Activated CD4-positive, alpha-beta T cell treated with anti-CD3 and anti-CD28 coated beads, Interleukin-2, Interleukin-4, amounts not matched to agents 100 ng/mL and 50 ng/mL, durations not matched to agents 16 hours and 8 hours (primary cell): ENCODE data around the gene FNBP1L.
"Not testable (repeated sequence)": the region's sequence is repeated elsewhere in the genome, so short reads cannot be mapped to it uniquely, and the experiment has no call there.

Experiments
- DNase-seq: peaks from one replicate; pipeline ENCODE4 v3.0.0-alpha.2; 2020; ENCODE audit warnings: low spot score

Gene FNBP1L

DNA sequence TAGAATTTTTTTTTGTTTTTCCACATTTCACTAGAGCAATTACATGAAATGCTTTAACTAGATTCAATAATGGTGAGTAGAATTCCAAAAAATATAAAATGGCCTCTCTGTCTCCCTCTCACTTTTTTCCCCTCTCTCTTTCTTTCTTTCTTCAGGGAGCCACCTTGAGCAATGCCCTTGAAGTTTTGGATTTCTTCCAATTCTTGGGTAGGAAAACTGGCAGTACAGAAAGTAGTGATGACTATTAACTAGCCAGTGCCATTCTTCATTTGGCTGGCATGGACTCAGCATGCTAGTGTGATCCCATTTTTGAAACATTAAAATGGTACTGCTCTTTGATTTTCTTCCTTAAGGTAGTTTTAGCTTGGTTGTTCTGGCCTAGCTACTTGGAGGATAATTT, 4.5 kb upstream of the FNBP1L start:
- DNase-seq, result no peak

- DNase-seq, result no peak
Observed at GRCh38 chr1:93446837-93447451, 974 bp upstream of the FNBP1L start.

GRCh38 chr1:93448292-93448982, 519 bp downstream of the FNBP1L start:
- no peak for DNase-seq

GRCh38 chr1:93448983-93449804, 1.3 kb downstream of the FNBP1L start:
- DNase-seq, result no peak

- no peak for DNase-seq
Observed at GRCh38 chr1:93450321-93450720, 2.4 kb downstream of the FNBP1L start.

- DNase-seq, result no peak
Observed at GRCh38 chr1:93453911-93454310, 6.0 kb downstream of the FNBP1L start.

DNA sequence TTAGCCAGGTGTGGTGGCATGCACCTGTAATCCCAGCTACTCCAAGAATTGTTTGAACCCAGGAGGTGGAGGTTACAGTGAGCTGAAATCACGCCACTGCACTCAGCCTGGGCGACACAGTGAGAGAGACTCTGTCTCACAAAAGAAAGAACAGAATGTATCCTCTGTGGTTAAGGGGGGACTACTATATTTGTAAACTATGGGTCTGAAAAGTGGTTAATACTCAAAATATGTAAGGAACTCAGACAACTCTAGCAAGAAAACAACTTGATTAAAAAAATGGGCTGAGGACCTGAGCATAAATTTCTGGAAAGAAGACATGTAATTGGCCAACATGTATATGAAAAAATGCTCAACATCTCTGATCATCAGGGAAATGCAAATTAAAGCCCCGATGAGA, 11.2 kb downstream of the FNBP1L start:
- no peak for DNase-seq

DNA sequence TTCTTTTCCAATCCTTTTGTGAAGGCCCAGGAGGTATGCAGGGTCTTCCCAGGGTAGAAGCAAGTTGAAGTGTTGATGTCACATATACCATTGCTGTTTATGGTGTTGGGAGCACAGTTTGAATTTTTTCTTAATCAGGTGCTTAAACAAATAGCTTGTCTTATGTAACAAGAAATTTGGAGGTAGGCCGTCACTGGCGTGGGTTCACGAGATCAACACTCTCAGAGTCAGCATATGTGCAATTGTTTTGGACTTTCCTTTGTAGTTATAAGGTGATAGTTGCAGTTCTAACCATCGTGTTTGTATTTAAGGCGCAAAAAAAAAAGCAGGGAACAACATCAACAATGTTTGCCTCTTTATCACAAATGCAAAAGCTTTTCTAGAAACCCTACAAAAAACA, 13.3 kb downstream of the FNBP1L start:
- DNase-seq, result no peak

DNA sequence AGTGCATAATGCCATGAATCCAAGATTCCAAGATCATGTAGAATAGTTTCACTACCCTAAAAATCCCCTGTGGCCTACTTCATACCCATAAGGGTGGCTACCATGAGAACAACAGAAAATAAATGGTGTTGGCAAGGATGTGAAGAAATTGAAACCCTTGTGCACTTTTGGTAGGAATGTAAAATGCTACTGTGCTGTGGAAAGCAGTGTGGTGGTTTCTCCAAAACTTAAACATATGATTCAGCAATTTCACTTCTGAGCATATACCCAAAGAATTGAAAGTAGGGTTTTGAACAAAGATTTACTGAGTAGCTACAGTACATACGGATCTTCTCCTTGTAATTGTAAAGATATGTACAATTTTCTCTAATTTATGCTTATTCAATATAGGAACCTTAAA, 16.0 kb downstream of the FNBP1L start:
- no peak for DNase-seq

GRCh38 chr1:93465371-93466082, 17.6 kb downstream of the FNBP1L start:
- DNase-seq, result not testable (repeated sequence)

GRCh38 chr1:93467606-93468005, 19.7 kb downstream of the FNBP1L start:
- DNase-seq, result no peak

DNA sequence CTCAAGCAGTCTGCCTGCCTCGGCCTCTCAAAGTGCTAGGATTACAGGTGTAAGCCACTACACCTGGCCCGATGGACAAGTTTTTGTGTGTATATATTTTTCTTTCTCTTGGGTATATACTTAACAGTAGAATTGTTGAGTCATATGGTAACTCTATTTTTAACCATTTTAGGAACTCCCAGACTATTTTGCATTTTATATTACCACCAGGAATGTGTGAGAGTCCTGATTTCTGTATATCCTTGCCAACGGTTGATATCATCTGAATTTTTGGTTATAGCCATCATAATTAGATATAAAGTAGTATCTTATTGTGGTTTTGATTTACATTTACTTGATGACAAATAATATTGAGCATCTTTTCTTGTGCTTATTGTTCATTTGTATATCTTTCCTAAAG, 20.7 kb downstream of the FNBP1L start:
- no peak for DNase-seq

- DNase-seq, result not testable (repeated sequence)
Observed at GRCh38 chr1:93469223-93469622, 21.3 kb downstream of the FNBP1L start.

DNA sequence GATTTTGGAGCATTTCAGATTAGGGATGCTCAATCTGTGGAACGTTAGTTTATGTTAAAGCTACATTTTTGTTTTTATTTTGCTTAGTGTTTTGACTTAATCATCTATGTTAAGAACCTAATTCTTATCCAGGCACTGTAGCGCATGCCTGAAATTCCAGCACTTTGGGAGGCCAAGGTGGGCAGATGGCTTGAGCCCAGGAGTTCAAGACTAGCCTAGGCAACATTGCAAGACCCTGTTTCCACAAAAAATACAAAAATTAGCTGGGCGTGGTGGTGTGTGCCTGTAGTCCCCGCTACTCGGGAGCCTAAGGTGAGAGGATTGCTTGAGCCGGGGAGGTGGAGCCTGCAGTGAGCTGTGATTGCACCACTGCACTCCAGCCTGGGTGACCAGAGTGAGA, 23.4 kb downstream of the FNBP1L start:
- DNase-seq, result no peak

- DNase-seq, result no peak
Observed at GRCh38 chr1:93471911-93472310, 24.0 kb downstream of the FNBP1L start.

- no peak for DNase-seq
Observed at GRCh38 chr1:93474321-93474720, 26.4 kb downstream of the FNBP1L start.

DNA sequence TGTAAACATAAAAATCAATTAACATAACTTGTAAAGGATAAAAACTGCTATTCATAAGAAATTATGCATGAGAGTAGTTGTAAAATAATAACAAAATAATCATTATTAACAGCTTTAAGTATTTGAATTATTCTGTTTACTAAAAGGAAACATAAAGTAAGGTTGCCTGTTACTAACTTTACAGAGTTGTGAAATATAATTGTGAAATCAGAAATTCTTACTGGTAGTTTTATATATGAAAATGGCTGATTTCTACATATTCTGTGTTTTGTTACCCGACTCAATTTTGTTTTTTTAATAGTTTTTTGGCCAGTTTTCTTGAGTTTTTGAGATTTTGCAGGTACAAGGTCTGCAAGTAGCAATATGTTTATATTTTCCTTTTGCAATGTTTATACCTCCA, 27.8 kb downstream of the FNBP1L start:
- DNase-seq, result no peak

DNA sequence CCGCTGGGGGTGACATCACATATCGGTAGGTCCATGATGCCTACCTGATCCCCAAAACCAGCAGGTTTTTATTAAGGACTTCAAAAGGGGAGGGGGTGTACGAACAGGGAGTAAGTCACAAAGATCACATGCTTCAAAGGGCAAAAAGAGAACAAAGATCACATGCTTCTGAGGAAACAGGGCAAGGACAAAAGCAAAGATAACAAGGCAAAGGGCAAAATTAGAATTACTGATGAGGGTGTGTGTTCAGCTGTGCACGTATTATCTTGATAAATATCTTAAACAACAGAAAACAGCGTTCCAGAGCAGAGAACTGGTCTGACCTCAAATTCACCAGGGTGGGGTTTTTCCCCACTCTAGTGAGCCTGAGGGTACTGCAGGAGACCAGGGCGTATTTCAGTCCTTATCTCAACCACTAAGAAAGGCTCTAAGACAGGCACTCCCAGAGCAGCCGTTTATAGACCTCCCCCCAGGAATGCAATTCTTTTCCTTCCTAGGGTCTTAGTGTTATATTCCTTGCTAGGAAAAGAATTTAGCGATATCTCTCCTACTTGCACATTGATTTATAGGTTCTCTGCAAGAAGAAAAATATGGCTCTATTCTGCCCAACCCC, 31.3 kb downstream of the FNBP1L start:
- not testable (repeated sequence) for DNase-seq

DNA sequence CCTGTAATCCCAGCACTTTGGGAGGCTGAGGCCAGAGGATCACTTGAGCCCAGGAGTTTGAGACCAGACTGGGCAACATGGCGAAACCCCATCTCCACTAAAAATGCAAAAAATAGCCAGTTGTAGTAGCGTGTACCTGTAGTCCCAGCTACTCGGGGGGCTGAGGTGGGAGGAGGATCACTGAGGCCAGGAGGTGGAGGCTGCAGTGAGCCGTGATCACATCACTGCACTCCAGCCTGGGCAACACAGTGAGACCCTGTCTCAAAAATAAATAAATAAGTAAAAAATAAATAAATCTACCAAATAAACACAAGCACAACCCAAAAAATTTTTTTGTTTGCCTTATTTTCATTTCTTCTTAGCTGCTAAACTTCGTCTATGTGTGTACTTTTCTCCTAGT, 34.0 kb downstream of the FNBP1L start:
- not testable (repeated sequence) for DNase-seq

- no peak for DNase-seq
Observed at GRCh38 chr1:93483200-93483599, 35.3 kb downstream of the FNBP1L start.

GRCh38 chr1:93483606-93484005, 35.7 kb downstream of the FNBP1L start:
- no peak for DNase-seq

DNA sequence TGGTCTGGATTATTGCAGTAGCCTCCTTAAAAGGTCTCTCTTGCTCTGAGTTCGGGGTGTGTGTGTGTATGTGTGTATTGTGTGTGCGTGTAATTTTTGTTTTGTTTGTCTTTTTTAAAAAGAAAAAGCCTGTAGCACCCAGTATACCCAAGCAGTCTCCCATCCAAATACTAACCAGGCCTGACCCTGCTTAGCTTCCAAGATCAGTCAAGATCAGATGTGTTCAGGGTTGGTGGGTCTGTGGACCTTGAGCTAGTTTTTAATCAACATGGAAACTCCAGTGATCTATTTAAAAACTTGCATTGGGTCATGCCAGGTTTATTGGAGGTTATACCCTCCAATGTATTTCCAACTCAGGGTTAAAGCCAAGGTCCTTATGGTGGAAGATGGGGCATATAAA, 40.3 kb downstream of the FNBP1L start:
- DNase-seq, result no peak
